Esophagus muscularis mucosa (tissue), 4 donors: ENCODE measurements around the gene WDFY2. TPM values are rescaled to one million over a fixed set of nuclear protein-coding genes. Genes with fewer than 3 reads are reported as not detected.

Experiments
- DNase-seq: peaks from one replicate; pipeline ENCODE4 v3.0.0-alpha.2; 2017; ENCODE audit errors: extremely low spot score
- H3K27ac ChIP-seq, 4 donors: fragments of 200-600 bp; sonication (generic); replicated peaks in 1 of 4; 1 replicate in 3 of 4; 2 replicates in 1 of 4; pipeline ENCODE4 v1.5.1; 2016 to 2019; ENCODE audit warnings: mild to moderate bottlenecking in 1 of 4
- H3K27me3 ChIP-seq, 4 donors: fragments of 200-600 bp; sonication (generic); one replicate each; pipeline versions ENCODE4 v1.5.1 to v1.6.0; 2016 to 2019
- H3K36me3 ChIP-seq, 4 donors: fragments of 200-600 bp; sonication (generic); one replicate each; pipeline ENCODE4 v1.5.1; 2016 to 2019
- H3K4me1 ChIP-seq, 4 donors: fragments of 200-600 bp; sonication (generic); one replicate each; pipeline ENCODE4 v1.5.1; 2016 to 2019
- H3K4me3 ChIP-seq, 4 donors: fragments of 200-600 bp; sonication (generic); 1 replicate in 2 of 4; 2 replicates in 2 of 4; pipeline ENCODE4 v1.5.1; 2016 to 2019; ENCODE audit warnings: mild to moderate bottlenecking in 4 of 4, moderate library complexity in 1 of 4
- H3K9me3 ChIP-seq, 4 donors: fragments of 200-600 bp; sonication (generic); 1 replicate in 3 of 4; 2 replicates in 1 of 4; pipeline ENCODE4 v1.5.1; 2016 to 2019
- EP300 ChIP-seq: sonication (generic); formaldehyde crosslinking; IDR thresholded peaks from one replicate; pipeline ENCODE4 v1.6.1; 2017; ENCODE audit warnings: antibody characterized with exemption
- POLR2A ChIP-seq: fragments of 450-650 bp; IDR thresholded peaks from one replicate; pipeline ENCODE4 v1.6.1; 2017; ENCODE audit warnings: antibody characterized with exemption, moderate library complexity, mild to moderate bottlenecking, low read depth
- POLR2AphosphoS5 ChIP-seq, 2 donors: sonication (generic); formaldehyde crosslinking; IDR thresholded peaks; one replicate each; pipeline ENCODE4 v1.6.1; 2017; ENCODE audit warnings: antibody characterized with exemption in 2 of 2
- WGBS: methylation state at CpG from one replicate; pipeline ENCODE4 v1.1.5; 2018; 5-methylcytosine and 5-hydroxymethylcytosine counted together
- intact Hi-C: fragments of 100-400 bp; cut with DNase I; formaldehyde crosslinking; loops from one replicate; pipeline ENCODE4 v1.15.1; 2023
- total RNA-seq, 4 donors: library from RNA; depleted of rRNA; stranded (reverse); fragments of >200 nt; gene quantifications; one replicate each; pipeline versions ENCODE4 v1.1.0 to v1.2.1, GENCODE V29; 2016
- TF ChIP-seq, protein P1 (sequence below), 3 experiments: fragments of 200-600 bp in 2 of 3; fragments of 450-650 bp in 1 of 3; sonication (generic) in 2 of 3; IDR thresholded peaks; one replicate each; pipeline ENCODE4 v1.5.1; 2017 to 2019; ENCODE audit warnings: antibody characterized with exemption in 3 of 3, mild to moderate bottlenecking in 2 of 3, moderate library complexity in 1 of 3

The WDFY2 gene
- total RNA-seq, 4 donors from 2014 or later: 4.7 to 8.7 (median 5.7) TPM

GRCh38 chr13:51624695-51625345 lies 40.6 kb downstream of the WDFY2 start:
- H3K27ac ChIP-seq: no peak overlapping the region
- DNase-seq: no peak
- H3K4me1 ChIP-seq: peaks cover 26 to 48% (median 30%) of the 10 kb centered on the region in 4 donors
- no peak for TF ChIP-seq POLR2A
- TF ChIP-seq, protein P1, sequence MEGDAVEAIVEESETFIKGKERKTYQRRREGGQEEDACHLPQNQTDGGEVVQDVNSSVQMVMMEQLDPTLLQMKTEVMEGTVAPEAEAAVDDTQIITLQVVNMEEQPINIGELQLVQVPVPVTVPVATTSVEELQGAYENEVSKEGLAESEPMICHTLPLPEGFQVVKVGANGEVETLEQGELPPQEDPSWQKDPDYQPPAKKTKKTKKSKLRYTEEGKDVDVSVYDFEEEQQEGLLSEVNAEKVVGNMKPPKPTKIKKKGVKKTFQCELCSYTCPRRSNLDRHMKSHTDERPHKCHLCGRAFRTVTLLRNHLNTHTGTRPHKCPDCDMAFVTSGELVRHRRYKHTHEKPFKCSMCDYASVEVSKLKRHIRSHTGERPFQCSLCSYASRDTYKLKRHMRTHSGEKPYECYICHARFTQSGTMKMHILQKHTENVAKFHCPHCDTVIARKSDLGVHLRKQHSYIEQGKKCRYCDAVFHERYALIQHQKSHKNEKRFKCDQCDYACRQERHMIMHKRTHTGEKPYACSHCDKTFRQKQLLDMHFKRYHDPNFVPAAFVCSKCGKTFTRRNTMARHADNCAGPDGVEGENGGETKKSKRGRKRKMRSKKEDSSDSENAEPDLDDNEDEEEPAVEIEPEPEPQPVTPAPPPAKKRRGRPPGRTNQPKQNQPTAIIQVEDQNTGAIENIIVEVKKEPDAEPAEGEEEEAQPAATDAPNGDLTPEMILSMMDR (IDR thresholded peaks at IDR 0.05): no peak
- TF ChIP-seq POLR2AphosphoS5 (IDR thresholded peaks at IDR 0.05): no peak
- TF ChIP-seq EP300: no peak
- 80% methylated on average over 3 of the region's 3 CpGs for WGBS
- H3K36me3 ChIP-seq: no peaks in the 10 kb centered on the region
- no peaks in the 10 kb centered on the region for H3K9me3 ChIP-seq
- no peaks in the 10 kb centered on the region for H3K27me3 ChIP-seq
- intact Hi-C loops: no loop called here
- no peak overlapping the region for H3K4me3 ChIP-seq

- H3K27ac ChIP-seq: no peak overlapping the region
- no peak for DNase-seq
- TF ChIP-seq EP300: no peak
- H3K4me3 ChIP-seq: no peak overlapping the region
- intact Hi-C loops: no loop called here
- 56% methylated on average over 7 of the region's 7 CpGs for WGBS
- peaks cover 18 to 40% (median 21%) of the 10 kb centered on the region in 4 donors for H3K4me1 ChIP-seq
- H3K36me3 ChIP-seq: no peaks in the 10 kb centered on the region
- H3K27me3 ChIP-seq: no peaks in the 10 kb centered on the region
- no peaks in the 10 kb centered on the region for H3K9me3 ChIP-seq
Observed at GRCh38 chr13:51625555-51626345, 41.5 kb downstream of the WDFY2 start.

- TF ChIP-seq POLR2A: no peak
- TF ChIP-seq POLR2AphosphoS5 (IDR thresholded peaks at IDR 0.05): no peak
- TF ChIP-seq, protein P1 (IDR thresholded peaks at IDR 0.05): no peak
- no peak for TF ChIP-seq EP300
- DNase-seq: no peak
- Histone ChIP-seq H3K36me3 (no peaks in the 10 kb centered on the region), H3K4me1 (peaks cover 16 to 39% (median 21%) of the 10 kb centered on the region in 4 donors), H3K27ac (no peak overlapping the region), H3K9me3 (no peaks in the 10 kb centered on the region), H3K27me3 (no peaks in the 10 kb centered on the region), H3K4me3 (no peak overlapping the region)
- WGBS: 65% methylated on average over 2 of the region's 3 CpGs
- intact Hi-C loops: no loop called here
Observed at GRCh38 chr13:51626749-51627148, 42.5 kb downstream of the WDFY2 start.

GRCh38 chr13:51628059-51628852 lies 44.0 kb downstream of the WDFY2 start:
- WGBS: 72% methylated on average over 5 of the region's 21 CpGs
- intact Hi-C loops: no loop called here
- H3K9me3 ChIP-seq: no peaks in the 10 kb centered on the region
- H3K27ac ChIP-seq: no peak overlapping the region
- H3K4me3 ChIP-seq: no peak overlapping the region
- TF ChIP-seq POLR2A: no peak
- TF ChIP-seq POLR2AphosphoS5 (IDR thresholded peaks at IDR 0.05): no peak
- TF ChIP-seq EP300: no peak
- TF ChIP-seq, protein P1 (IDR thresholded peaks at IDR 0.05): no peak
- no peak for DNase-seq
- H3K36me3 ChIP-seq: no peaks in the 10 kb centered on the region
- H3K4me1 ChIP-seq: peaks cover 19 to 38% (median 24%) of the 10 kb centered on the region in 4 donors
- H3K27me3 ChIP-seq: no peaks in the 10 kb centered on the region
